PC-3 (cell line): ENCODE data around the gene GRK3.

Source experiments
- EZH2 ChIP-seq: fragments of 300-600 bp; sonication (generic); IDR thresholded peaks from one replicate; pipeline ENCODE4 v1.6.1; 2017; ENCODE audit warnings: antibody characterized with exemption, mild to moderate bottlenecking, low read length; ENCODE audit not compliant: unreplicated experiment
- EZH2phosphoT487 ChIP-seq: fragments of 300-600 bp; sonication (generic); IDR thresholded peaks from 2 replicates; pipeline ENCODE4 v1.6.1; 2018; ENCODE audit warnings: mild to moderate bottlenecking, antibody characterized with exemption, low read length, borderline replicate concordance
- TF ChIP-seq, protein P1 (sequence below): fragments of 300-600 bp; sonication (generic); conservative IDR thresholded peaks from 2 replicates; pipeline ENCODE4 v1.5.1; 2017; ENCODE audit warnings: antibody characterized with exemption, low read depth, mild to moderate bottlenecking, low read length

DNA sequence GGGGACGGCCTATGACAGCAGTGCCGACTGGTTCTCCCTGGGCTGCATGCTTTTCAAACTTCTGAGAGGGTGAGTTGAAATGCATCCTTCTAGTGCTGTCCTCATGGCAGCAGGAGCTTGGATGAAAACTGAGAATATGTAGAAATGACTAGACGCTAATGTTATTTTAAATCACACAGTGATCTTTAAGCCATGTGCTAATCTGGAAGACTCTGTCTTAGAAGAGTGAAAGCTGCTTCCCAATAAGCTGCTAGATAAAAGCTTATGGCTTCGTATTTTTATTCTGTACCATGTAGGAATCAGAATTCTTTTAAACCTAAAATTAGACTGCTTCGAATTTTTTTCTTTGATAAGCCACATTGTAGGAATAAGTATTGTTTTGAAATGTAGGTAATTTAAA, 130.7 kb downstream of the GRK3 start:
- TF ChIP-seq, protein P1, sequence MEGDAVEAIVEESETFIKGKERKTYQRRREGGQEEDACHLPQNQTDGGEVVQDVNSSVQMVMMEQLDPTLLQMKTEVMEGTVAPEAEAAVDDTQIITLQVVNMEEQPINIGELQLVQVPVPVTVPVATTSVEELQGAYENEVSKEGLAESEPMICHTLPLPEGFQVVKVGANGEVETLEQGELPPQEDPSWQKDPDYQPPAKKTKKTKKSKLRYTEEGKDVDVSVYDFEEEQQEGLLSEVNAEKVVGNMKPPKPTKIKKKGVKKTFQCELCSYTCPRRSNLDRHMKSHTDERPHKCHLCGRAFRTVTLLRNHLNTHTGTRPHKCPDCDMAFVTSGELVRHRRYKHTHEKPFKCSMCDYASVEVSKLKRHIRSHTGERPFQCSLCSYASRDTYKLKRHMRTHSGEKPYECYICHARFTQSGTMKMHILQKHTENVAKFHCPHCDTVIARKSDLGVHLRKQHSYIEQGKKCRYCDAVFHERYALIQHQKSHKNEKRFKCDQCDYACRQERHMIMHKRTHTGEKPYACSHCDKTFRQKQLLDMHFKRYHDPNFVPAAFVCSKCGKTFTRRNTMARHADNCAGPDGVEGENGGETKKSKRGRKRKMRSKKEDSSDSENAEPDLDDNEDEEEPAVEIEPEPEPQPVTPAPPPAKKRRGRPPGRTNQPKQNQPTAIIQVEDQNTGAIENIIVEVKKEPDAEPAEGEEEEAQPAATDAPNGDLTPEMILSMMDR, result no peak
- TF ChIP-seq EZH2 (no peak), EZH2phosphoT487 (no peak)
